ENCODE measurements around the gene GDNF.
"Not testable (repeated sequence)": the region's sequence is repeated elsewhere in the genome, so short reads cannot be mapped to it uniquely, and the experiment has no call there.

The GDNF gene

GRCh38 chr5:37839407-37840052, at the start of gene GDNF:
Gene GDNF (minus strand): TSS chr5:37840041. CDS start chr5:37834796, 5,245 bp downstream.
- DNase-seq = no peak

GRCh38 chr5:37888476-37888875, 48.6 kb upstream of the GDNF start:
- DNase-seq = no peak

- DNase-seq = no peak
Observed at GRCh38 chr5:37886242-37886905, 46.5 kb upstream of the GDNF start.

- no peak for DNase-seq
Observed at GRCh38 chr5:37882636-37883035, 42.8 kb upstream of the GDNF start.

GRCh38 chr5:37881359-37881758, 41.5 kb upstream of the GDNF start:
- DNase-seq = no peak

GRCh38 chr5:37876943-37877342, 37.1 kb upstream of the GDNF start:
- no peak for DNase-seq

- no peak for DNase-seq
Observed at GRCh38 chr5:37876245-37876644, 36.4 kb upstream of the GDNF start.

GRCh38 chr5:37875051-37875787, 35.4 kb upstream of the GDNF start:
- DNase-seq = no peak

GRCh38 chr5:37873988-37874387, 34.1 kb upstream of the GDNF start:
- DNase-seq = no peak

GRCh38 chr5:37871023-37871815, 31.4 kb upstream of the GDNF start:
- DNase-seq = no peak

GRCh38 chr5:37869216-37869615, 29.4 kb upstream of the GDNF start:
- no peak for DNase-seq

GRCh38 chr5:37867654-37868053, 27.8 kb upstream of the GDNF start:
- DNase-seq = no peak

GRCh38 chr5:37862907-37863306, 23.1 kb upstream of the GDNF start:
- DNase-seq = not testable (repeated sequence)

- no peak for DNase-seq
Observed at GRCh38 chr5:37860206-37860605, 20.4 kb upstream of the GDNF start.

- no peak for DNase-seq
Observed at GRCh38 chr5:37859805-37860204, 20.0 kb upstream of the GDNF start.

GRCh38 chr5:37858250-37858649, 18.4 kb upstream of the GDNF start:
- DNase-seq = no peak

GRCh38 chr5:37857696-37858095, 17.9 kb upstream of the GDNF start:
- DNase-seq = no peak

GRCh38 chr5:37855438-37855837, 15.6 kb upstream of the GDNF start:
- DNase-seq = no peak

GRCh38 chr5:37851305-37851704, 11.5 kb upstream of the GDNF start:
- DNase-seq = no peak

GRCh38 chr5:37850226-37850865, 10.5 kb upstream of the GDNF start:
- DNase-seq = no peak

- no peak for DNase-seq
Observed at GRCh38 chr5:37849641-37850040, 9.8 kb upstream of the GDNF start.

GRCh38 chr5:37847978-37848425, 8.2 kb upstream of the GDNF start:
- no peak for DNase-seq

Measured in stimulated activated naive CD4-positive, alpha-beta T cell (primary cell).